ENCODE results near the gene RNF213.

Gene RNF213

GRCh38 chr17:80424878-80425765 is 164.5 kb downstream of the RNF213 start:
- no peak for DNase-seq

GRCh38 chr17:80425835-80426426 is 165.3 kb downstream of the RNF213 start:
- no peak for DNase-seq

GRCh38 chr17:80426671-80427326 is 166.1 kb downstream of the RNF213 start:
- DNase-seq = peak; percentile 54

GRCh38 chr17:80427366-80428282 is 167.0 kb downstream of the RNF213 start:
- DNase-seq = no peak

GRCh38 chr17:80428363-80428762 is 167.7 kb downstream of the RNF213 start:
- DNase-seq = no peak

- DNase-seq = no peak
These were observed 168.1 kb downstream of the RNF213 start for GRCh38 chr17:80428796-80429195.

GRCh38 chr17:80429356-80430275 is 169.0 kb downstream of the RNF213 start:
- DNase-seq = no peak

GRCh38 chr17:80430446-80431245 is 170.0 kb downstream of the RNF213 start:
- no peak for DNase-seq

GRCh38 chr17:80431246-80432195 is 170.9 kb downstream of the RNF213 start:
- no peak for DNase-seq

GRCh38 chr17:80432350-80432955 is 171.8 kb downstream of the RNF213 start:
- no peak for DNase-seq

- DNase-seq = no peak
These were observed 172.4 kb downstream of the RNF213 start for GRCh38 chr17:80432961-80433550.

GRCh38 chr17:80433916-80434666 is 173.4 kb downstream of the RNF213 start:
- DNase-seq = no peak

- DNase-seq = no peak
These were observed 176.9 kb downstream of the RNF213 start for GRCh38 chr17:80437532-80437931.

GRCh38 chr17:80438806-80439205 is 178.2 kb downstream of the RNF213 start:
- no peak for DNase-seq

GRCh38 chr17:80439499-80439898 is 178.8 kb downstream of the RNF213 start:
- no peak for DNase-seq

- DNase-seq = peak; percentile 55
These were observed 180.5 kb downstream of the RNF213 start for GRCh38 chr17:80441133-80441578.

- DNase-seq = no peak
These were observed 181.1 kb downstream of the RNF213 start for GRCh38 chr17:80441598-80442322.

Measured in fibroblast of skin of right biceps (primary cell).